Mesendoderm (in vitro differentiated cells): Measurements from ENCODE around the gene TBCD.
"Not testable (repeated sequence)": the region's sequence is repeated elsewhere in the genome, so short reads cannot be mapped to it uniquely, and the experiment has no call there.

Source experiments
- DNase-seq: peaks from one replicate; pipeline ENCODE4 v3.0.0; 2013
- H2AK5ac ChIP-seq: 2 replicates; pipeline ENCODE4 v1.6.1; 2013; ENCODE audit warnings: low read length, inconsistent platforms
- H2BK120ac ChIP-seq: 2 replicates; pipeline ENCODE4 v1.6.1; 2013; ENCODE audit warnings: low read depth, mild to moderate bottlenecking, low read length, moderate library complexity, mixed read lengths
- H2BK15ac ChIP-seq: replicated peaks from 2 replicates; pipeline ENCODE4 v1.6.1; 2013; ENCODE audit warnings: low read depth, mild to moderate bottlenecking, moderate library complexity
- H2BK5ac ChIP-seq: 2 replicates; pipeline ENCODE4 v1.6.1; 2013; ENCODE audit warnings: low read length, inconsistent platforms
- H3K18ac ChIP-seq: 2 replicates; pipeline ENCODE4 v1.6.1; 2013; ENCODE audit warnings: mild to moderate bottlenecking, low read length, mixed read lengths
- H3K23ac ChIP-seq: one replicate; pipeline ENCODE4 v1.6.1; 2013; ENCODE audit warnings: low read length
- H3K27ac ChIP-seq: 2 replicates; pipeline ENCODE4 v1.5.1; 2013; ENCODE audit warnings: low read depth, mild to moderate bottlenecking, inconsistent platforms, low read length, moderate library complexity
- H3K27me3 ChIP-seq: 2 replicates; pipeline ENCODE4 v1.6.1; 2013; ENCODE audit warnings: low read length, control low read depth, mild to moderate bottlenecking, inconsistent platforms; ENCODE audit not compliant: insufficient read depth, poor library complexity
- H3K36me3 ChIP-seq: 2 replicates; pipeline ENCODE4 v1.6.1; 2013; ENCODE audit warnings: low read length, inconsistent platforms; ENCODE audit not compliant: control insufficient read depth, insufficient read depth
- H3K4ac ChIP-seq: one replicate; pipeline ENCODE4 v1.6.1; 2013; ENCODE audit warnings: low read depth, mild to moderate bottlenecking, low read length, moderate library complexity
- H3K4me1 ChIP-seq: 2 replicates; pipeline ENCODE4 v1.6.1; 2013; ENCODE audit warnings: low read depth, low read length, inconsistent platforms; ENCODE audit not compliant: control insufficient read depth
- H3K4me2 ChIP-seq: 2 replicates; pipeline ENCODE4 v1.6.1; 2013; ENCODE audit warnings: low read length
- H3K4me3 ChIP-seq: 2 replicates; pipeline ENCODE4 v1.5.1; 2013; ENCODE audit warnings: mild to moderate bottlenecking, low read length
- H3K56ac ChIP-seq: one replicate; pipeline ENCODE4 v1.6.1; 2013; ENCODE audit warnings: low read length
- H3K79me1 ChIP-seq: 2 replicates; pipeline ENCODE4 v1.6.1; 2013; ENCODE audit warnings: low read length, inconsistent platforms
- H3K79me2 ChIP-seq: 2 replicates; pipeline ENCODE4 v1.6.1; 2013; ENCODE audit warnings: mild to moderate bottlenecking, low read length; ENCODE audit not compliant: control insufficient read depth, insufficient read depth
- H3K9ac ChIP-seq: 2 replicates; pipeline ENCODE4 v1.6.1; 2013; ENCODE audit warnings: low read length, inconsistent platforms
- H4K5ac ChIP-seq: one replicate; pipeline ENCODE4 v1.6.1; 2013; ENCODE audit warnings: low read length
- H4K8ac ChIP-seq: one replicate; pipeline ENCODE4 v1.6.1; 2013; ENCODE audit warnings: low read depth, mild to moderate bottlenecking, control low read depth, low read length, moderate library complexity
- WGBS: extraction: QIAGEN DNeasy Blood & Tissue Kit; methylation state at CpG from one replicate; pipeline ENCODE4 v1.1.7; 2013; ENCODE audit warnings: low lambda C conversion rate, missing lambda C conversion rate; ENCODE audit not compliant: insufficient coverage; ENCODE audit errors: extremely low coverage; 5-methylcytosine and 5-hydroxymethylcytosine counted together

TBCD gene

GRCh38 chr17:82783498-82783897, 31.6 kb downstream of the TBCD start:
- no peak overlapping the region for H3K23ac ChIP-seq
- H2BK120ac ChIP-seq, result no peak overlapping the region
- no peaks in the 10 kb centered on the region for H3K27me3 ChIP-seq
- H3K18ac ChIP-seq, result no peak overlapping the region
- H3K27ac ChIP-seq, result no peak overlapping the region
- no peak overlapping the region for H3K4me3 ChIP-seq
- no peak overlapping the region for H2AK5ac ChIP-seq
- no peak overlapping the region for H3K4ac ChIP-seq
- H3K4me1 ChIP-seq, result no peaks in the 10 kb centered on the region
- DNase-seq, result no peak
- H3K36me3 ChIP-seq, result peaks cover 7% of the 10 kb centered on the region
- no peak overlapping the region for H3K9ac ChIP-seq
- peaks cover 2% of the 10 kb centered on the region for H3K79me1 ChIP-seq
- H4K8ac ChIP-seq, result no peak overlapping the region
- no peak overlapping the region for H2BK5ac ChIP-seq
- H3K56ac ChIP-seq, result no peak overlapping the region
- no peaks in the 10 kb centered on the region for H3K79me2 ChIP-seq
- H2BK15ac ChIP-seq, result no peak overlapping the region
- WGBS, result no CpG with 5 or more reads among the region's 18 CpGs
- no peak overlapping the region for H4K5ac ChIP-seq
- H3K4me2 ChIP-seq, result no peak overlapping the region

GRCh38 chr17:82785581-82785980, 33.7 kb downstream of the TBCD start:
- H3K23ac ChIP-seq, H3K36me3 ChIP-seq, H3K18ac ChIP-seq, H3K79me1 ChIP-seq, H3K56ac ChIP-seq, H4K5ac ChIP-seq, H4K8ac ChIP-seq, H2AK5ac ChIP-seq, H3K4me1 ChIP-seq, H3K27me3 ChIP-seq, H2BK5ac ChIP-seq, H3K9ac ChIP-seq, H3K4ac ChIP-seq, H2BK120ac ChIP-seq, H3K79me2 ChIP-seq, H3K4me3 ChIP-seq, H3K4me2 ChIP-seq, H2BK15ac ChIP-seq, DNase-seq, H3K27ac ChIP-seq: not testable (repeated sequence)
- WGBS, result no CpG with 5 or more reads among the region's 16 CpGs

- Histone ChIP-seq H3K56ac (no peak overlapping the region), H3K36me3 (peaks cover 7% of the 10 kb centered on the region), H3K9ac (no peak overlapping the region), H2BK5ac (no peak overlapping the region), H2BK120ac (no peak overlapping the region), H3K79me1 (peaks cover 5% of the 10 kb centered on the region), H3K4me2 (no peak overlapping the region), H3K4ac (no peak overlapping the region), H3K27me3 (no peaks in the 10 kb centered on the region), H3K27ac (no peak overlapping the region), H4K8ac (no peak overlapping the region), H3K4me1 (no peaks in the 10 kb centered on the region), H4K5ac (no peak overlapping the region), H2AK5ac (no peak overlapping the region), H3K79me2 (no peaks in the 10 kb centered on the region), H3K18ac (no peak overlapping the region), H3K4me3 (no peak overlapping the region), H3K23ac (no peak overlapping the region), H2BK15ac (no peak overlapping the region)
- DNase-seq, result no peak
- WGBS, result no CpG with 5 or more reads among the region's 10 CpGs
Observed at GRCh38 chr17:82786427-82786826, 34.6 kb downstream of the TBCD start.

- no peak overlapping the region for H3K4ac ChIP-seq
- H3K9ac ChIP-seq, result no peak overlapping the region
- no peaks in the 10 kb centered on the region for H3K79me2 ChIP-seq
- no peak overlapping the region for H4K5ac ChIP-seq
- H2BK15ac ChIP-seq, result no peak overlapping the region
- no peak overlapping the region for H3K4me3 ChIP-seq
- H3K56ac ChIP-seq, result no peak overlapping the region
- no peaks in the 10 kb centered on the region for H3K4me1 ChIP-seq
- no peak overlapping the region for H3K4me2 ChIP-seq
- H3K36me3 ChIP-seq, result peaks cover 7% of the 10 kb centered on the region
- no peaks in the 10 kb centered on the region for H3K27me3 ChIP-seq
- H4K8ac ChIP-seq, result no peak overlapping the region
- no peak overlapping the region for H3K23ac ChIP-seq
- DNase-seq, result no peak
- H2BK120ac ChIP-seq, result no peak overlapping the region
- no peak overlapping the region for H2AK5ac ChIP-seq
- H3K27ac ChIP-seq, result no peak overlapping the region
- peaks cover 7% of the 10 kb centered on the region for H3K79me1 ChIP-seq
- no peak overlapping the region for H2BK5ac ChIP-seq
- no peak overlapping the region for H3K18ac ChIP-seq
- whole genome bisulfite sequencing, result no CpG with 5 or more reads among the region's 27 CpGs
Observed at GRCh38 chr17:82787081-82787848, 35.4 kb downstream of the TBCD start.

- Histone ChIP-seq H3K9ac (no peak overlapping the region), H3K79me1 (peaks cover 7% of the 10 kb centered on the region), H3K4me1 (no peaks in the 10 kb centered on the region), H4K5ac (no peak overlapping the region), H4K8ac (no peak overlapping the region), H3K18ac (no peak overlapping the region), H3K27ac (no peak overlapping the region), H2BK120ac (no peak overlapping the region), H2BK15ac (no peak overlapping the region), H3K79me2 (no peaks in the 10 kb centered on the region), H3K4ac (no peak overlapping the region), H3K4me3 (no peak overlapping the region), H2AK5ac (no peak overlapping the region), H3K23ac (no peak overlapping the region), H3K36me3 (peaks cover 4% of the 10 kb centered on the region), H3K4me2 (no peak overlapping the region), H3K27me3 (no peaks in the 10 kb centered on the region), H3K56ac (no peak overlapping the region), H2BK5ac (no peak overlapping the region)
- no CpG with 5 or more reads among the region's 18 CpGs for WGBS
- no peak for DNase-seq
Observed at GRCh38 chr17:82788206-82789001, 36.5 kb downstream of the TBCD start.
